ENCODE data around the gene PDE4D.
A peak's percentile ranks its signal among the peaks of the same experiment; 100 is the strongest.
"Not testable (repeated sequence)": the region's sequence is repeated elsewhere in the genome, so short reads cannot be mapped to it uniquely, and the experiment has no call there.

The PDE4D gene

GRCh38 chr5:59600998-59601397 is 292.5 kb downstream of the PDE4D start:
- DNase-seq = no peak

DNA sequence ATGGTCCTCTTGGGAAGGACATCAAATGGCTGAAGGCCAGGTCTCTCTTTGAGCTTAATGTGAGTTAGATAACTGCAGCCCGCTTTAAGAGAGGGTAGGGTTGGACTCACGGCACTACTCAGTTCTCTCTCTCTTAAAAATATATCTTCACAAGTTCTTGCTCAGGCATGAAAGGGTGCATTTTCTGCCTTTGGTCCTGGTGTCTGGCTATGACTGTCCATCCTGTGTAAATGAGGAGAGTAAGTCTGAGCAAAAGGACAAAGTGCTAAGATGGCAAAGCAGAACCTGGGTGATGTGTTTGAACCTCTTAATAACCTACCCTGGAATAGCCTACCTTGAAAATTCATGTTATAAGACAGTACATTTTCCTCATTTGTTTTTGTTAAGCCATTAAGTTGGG is 293.4 kb downstream of the PDE4D start:
- no peak for DNase-seq

DNA sequence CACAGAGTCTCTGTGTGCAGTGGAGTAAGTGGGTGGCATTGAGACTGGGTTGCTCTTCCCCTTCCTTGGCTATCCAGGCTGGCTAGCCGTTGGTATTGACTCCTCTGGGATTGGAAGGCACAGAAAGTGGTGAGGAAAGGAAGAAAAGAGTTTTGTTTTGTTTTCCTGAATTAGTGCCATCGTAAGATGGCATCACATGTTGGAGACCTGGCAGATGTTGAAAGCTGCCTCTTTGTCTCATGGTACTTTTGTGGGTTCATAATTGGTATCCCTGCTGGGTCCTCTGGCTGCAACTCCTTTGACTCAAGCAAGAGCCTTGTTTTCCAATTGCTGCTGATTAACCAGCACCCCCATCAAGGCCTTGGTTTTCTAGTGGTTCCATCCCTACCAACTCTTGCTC is 293.8 kb downstream of the PDE4D start:
- no peak for DNase-seq

- no peak for DNase-seq
Measured at GRCh38 chr5:59598547-59598874, 295.0 kb downstream of the PDE4D start.

DNA sequence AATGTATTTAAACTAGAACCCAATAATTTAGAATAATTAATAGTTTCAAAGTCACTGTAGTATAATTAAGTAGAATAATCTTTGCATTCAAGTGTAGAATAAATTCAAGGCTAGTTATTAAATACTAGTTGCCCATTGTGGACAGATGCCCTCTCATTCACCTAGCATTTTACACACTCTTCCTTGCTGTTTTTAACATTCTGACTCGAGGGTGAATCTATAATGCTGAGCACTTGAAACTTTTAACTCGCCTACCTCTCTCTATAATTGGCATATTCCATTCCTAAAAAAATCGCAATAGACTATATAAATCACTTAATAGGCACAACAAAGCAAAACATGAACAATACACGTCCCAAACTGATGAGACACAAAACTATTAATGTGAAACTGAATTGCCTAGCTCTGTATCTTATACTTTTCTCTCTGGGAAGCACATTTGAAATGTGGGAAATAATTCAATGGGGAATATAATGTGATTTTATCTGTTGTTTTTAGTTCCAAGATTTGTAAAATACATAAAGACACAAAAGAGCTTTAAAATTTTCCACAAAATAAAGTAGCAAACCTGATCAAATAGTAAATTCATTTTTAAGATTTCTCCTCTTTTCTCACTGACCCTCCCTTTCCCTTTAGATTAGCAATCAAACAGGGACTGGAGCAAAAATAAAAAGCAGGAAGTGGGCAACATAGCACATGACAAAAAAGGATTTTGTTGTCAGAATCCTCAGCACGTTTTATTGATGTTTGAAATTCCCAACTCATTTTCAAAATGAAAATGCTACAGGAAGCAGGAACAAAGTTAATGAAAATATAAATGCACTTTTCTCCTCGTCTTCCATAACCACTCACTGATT is 295.6 kb downstream of the PDE4D start:
- DNase-seq = no peak

DNA sequence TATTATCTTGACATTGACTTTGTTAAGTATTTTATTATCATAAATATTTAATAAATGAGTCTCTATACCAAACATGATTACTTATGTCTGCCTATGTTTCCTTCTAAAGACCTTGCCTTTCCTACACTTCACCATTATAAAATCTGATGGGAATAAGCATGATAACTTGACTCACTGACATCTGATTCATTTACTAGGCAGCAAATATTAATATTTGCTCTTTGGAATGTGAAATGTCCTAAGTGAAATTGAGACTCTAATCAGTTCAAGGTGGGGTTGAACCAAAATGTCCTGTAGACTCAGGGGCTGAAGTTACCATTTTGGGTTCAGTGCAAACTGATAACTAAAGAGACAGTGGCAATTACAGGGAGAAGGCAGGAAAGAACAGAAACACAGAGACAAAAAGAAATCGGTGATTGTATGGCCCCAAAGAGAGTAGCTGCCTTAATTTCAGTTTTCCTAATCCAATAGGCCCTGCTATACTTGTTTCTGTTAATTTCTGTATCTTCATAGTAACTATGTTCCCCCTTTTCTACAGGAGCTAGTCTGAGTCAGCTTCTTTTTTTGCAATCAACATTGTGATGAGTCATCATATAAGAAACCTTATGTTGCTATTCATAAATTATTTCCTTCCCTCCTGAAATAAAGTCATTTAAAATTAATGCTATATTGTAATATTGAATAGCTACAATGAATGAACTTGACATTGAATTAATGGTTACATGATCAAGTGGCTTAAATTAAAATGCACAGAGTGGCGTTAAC is 296.8 kb downstream of the PDE4D start:
- no peak for DNase-seq

- not testable (repeated sequence) for DNase-seq
Measured at GRCh38 chr5:59594118-59594517, 299.4 kb downstream of the PDE4D start.

DNA sequence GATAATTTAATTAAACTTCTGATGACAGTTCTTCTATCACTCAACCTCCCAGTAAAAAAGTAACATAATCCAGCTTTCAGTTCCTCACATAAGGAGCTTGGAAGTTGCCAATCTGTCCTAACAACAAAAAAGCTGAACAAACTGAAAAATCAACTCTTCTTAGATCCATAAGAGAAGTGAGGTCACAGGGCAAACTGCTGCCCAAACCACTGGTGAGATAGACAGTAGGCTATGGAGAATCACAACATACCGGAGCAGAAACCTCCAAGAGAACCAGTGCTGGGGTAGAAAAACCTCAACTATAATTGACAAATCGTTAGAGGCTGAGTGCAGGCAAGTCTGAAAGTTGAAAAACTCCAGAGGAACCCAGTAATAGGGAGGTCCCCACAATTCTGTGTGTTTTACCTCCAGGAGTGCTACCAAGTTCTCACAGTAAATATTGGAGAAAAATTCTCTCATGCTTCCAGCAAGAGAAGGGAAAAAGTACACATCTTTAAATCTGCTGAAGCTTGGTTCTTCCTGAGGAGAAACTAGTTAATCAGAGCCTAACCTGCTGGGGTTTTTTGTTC is 300.0 kb downstream of the PDE4D start:
- no peak for DNase-seq

DNA sequence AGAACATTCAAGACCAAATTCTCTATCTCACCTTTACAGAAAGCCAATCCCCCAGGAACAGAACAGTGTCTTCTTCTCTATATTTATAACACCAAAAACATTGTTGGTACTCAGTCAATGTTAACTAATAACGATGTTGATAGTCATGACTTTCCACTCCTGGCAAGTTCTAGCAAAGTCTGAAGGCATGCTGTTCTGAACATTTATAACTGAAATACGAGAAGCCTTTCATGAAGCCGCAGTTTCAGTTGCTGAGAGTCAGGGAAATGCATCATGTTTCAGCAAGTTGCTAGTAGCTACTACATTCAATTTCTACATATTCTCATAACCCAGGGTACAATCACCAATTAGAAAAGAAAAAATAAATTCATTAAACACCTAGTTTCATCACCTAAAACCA is 301.4 kb downstream of the PDE4D start:
- DNase-seq = peak; percentile 22

DNA sequence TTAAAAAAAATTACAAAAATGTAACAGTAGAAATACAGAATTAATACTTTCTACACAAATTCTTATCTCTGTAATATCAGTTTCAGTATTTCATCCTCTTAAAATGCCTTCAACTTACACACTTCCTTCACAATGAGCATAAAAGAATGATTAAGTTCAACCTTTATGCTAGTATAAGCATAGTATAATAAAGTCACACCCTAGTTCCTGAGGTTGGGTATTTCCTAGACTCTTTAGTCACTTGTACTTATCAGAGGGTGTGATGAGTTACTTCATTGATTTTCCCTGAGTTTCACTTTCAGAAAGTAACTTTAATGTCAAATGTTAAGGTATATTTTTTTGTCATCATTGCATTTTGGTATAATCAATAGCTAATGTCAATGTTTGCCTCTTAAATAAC is 302.4 kb downstream of the PDE4D start:
- no peak for DNase-seq

- DNase-seq = no peak
Measured at GRCh38 chr5:59588922-59589321, 304.6 kb downstream of the PDE4D start.

- DNase-seq = peak; percentile 59
Measured at GRCh38 chr5:59587489-59588337, 305.8 kb downstream of the PDE4D start.

DNA sequence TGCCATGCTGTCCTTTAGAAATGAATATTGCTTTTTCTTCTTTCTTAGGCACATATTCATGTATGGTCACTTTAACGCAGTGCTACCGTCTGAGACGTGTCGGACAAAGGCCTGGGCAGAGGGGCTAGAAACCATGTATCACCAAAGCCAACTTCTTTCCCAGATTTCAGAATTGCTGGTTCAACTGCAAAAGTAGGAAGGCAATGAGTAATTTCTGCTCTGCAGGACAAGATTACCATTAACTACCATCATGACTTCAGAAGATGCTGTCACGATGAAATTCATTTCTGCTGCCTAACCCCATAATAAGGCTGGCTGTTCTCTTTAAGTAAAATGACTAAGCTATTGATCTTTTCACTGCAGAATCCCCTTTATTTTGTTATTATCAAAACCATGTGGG is 306.7 kb downstream of the PDE4D start:
- DNase-seq = no peak

GRCh38 chr5:59584858-59585846 is 308.4 kb downstream of the PDE4D start:
- DNase-seq = no peak

DNA sequence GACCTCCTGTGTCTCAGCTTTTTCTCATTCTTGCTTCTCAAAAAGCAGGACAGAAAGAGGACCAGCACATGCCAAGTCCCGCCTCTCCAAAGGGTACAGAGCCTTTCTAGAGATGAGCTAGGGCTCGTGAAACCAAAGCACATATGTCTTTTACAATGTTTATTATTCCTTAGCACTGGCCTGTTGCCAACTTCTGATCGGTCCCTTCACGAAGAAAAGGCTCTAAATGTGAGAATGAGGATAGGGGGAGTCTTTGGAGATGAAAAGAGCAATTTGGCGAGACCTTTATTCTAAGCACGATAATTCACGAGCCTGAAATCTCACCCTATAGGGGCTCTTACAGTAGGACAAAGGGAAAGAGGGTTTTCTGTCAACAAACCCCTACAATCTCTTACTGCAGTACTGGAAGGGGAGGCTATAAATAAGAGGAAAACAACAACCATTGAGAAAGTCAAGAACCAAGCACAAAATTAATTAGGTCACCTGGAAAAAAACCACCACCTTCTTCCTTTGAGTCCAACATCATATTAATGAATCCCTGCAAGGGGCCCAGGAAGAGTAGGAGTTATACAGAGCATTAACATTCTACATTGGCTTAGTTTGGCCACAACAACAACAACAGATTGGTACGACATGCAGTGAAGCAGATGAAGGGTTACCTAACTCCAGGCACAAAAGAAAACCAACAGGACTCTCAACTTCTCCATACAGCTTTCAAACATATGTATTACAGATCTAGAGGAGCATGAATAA is 309.5 kb downstream of the PDE4D start:
- DNase-seq = peak; percentile 56

- peak; percentile 41 for DNase-seq
Measured at GRCh38 chr5:59583151-59583809, 310.2 kb downstream of the PDE4D start.

GRCh38 chr5:59582746-59583145 is 310.8 kb downstream of the PDE4D start:
- no peak for DNase-seq

- DNase-seq = no peak
Measured at GRCh38 chr5:59579824-59580167, 313.7 kb downstream of the PDE4D start.

DNA sequence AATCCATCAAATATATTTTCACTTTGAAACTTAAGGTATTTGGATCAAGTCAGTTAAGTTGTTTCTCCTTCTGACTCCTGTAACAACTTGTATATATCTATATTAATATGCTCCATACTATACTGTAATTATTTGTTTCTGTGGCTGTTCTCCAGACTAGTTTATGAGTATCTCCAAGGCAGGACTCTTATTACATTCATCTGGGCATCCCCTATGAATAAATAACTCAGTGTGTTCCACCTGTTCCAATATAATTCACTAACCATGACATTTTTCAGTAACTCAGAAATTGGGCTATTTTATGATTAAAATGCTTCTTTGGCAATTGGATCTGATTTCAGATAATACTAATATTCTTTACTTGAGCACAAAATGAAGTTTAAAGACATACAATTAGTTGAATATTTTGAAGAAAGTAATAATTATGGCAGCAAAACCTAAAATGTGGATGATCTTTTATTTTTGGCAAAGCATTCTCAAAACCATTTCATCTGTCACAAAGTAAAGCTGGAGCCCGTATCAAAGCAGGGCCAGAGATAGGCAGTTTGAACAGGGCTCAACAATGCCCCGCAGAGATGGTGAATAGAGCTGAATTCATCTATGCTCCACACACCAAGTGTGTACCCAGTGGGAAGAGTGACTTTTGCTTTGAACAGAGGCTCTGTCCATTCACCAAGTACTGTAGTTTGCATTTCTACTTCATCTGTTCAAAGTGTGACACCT is 314.3 kb downstream of the PDE4D start:
- DNase-seq = no peak

DNA sequence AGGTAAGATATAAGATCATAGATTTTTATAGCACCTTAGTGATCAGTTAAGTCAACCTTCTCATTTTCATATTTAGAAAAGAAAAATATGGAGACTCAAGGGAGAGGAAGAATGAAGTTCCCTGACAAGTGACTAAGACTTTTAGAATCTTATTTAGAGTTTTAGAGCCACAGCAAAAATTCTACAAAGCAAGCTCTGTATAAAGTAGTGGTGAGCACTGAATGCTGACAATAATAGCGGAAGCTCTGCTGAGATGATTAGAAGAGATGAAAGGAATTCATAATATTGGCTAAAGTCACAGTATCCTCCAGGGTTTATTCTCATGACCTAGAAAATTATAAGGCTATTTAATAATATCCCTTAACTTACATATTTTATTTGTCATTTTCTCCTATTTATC is 316.0 kb downstream of the PDE4D start:
- DNase-seq = no peak

Data from NCI-H510A treated with DMSO at 0.1 percent for 48 hours (cell line).